Activated CD4-positive, alpha-beta memory T cell treated with anti-CD3 and anti-CD28 coated beads, Interleukin-2, amount 10 ng/mL, durations not matched to agents 7 days and 5 days (primary cell): ENCODE measurements around the gene NDE1. TPM values are rescaled to one million over a fixed set of nuclear protein-coding genes. Genes with fewer than 3 reads are reported as not detected.
"Not testable (repeated sequence)": the region's sequence is repeated elsewhere in the genome, so short reads cannot be mapped to it uniquely, and the experiment has no call there.

Source experiments
- CTCF ChIA-PET: fragments of 350-600 bp; sonication (Branson Sonifier 250); formaldehyde crosslinking; loops from one replicate; lab custom pipeline; 2021; ENCODE audit warnings: antibody characterized with exemption, inconsistent platforms; lab: Charles Lee
- POLR2A ChIA-PET: fragments of 350-600 bp; sonication (Branson Sonifier 250); formaldehyde crosslinking; loops from one replicate; lab custom pipeline; 2021; ENCODE audit warnings: antibody characterized with exemption; lab: Charles Lee
- DNase-seq: peaks from one replicate; pipeline ENCODE4 v3.0.0-alpha.2; 2020
- H3K27ac Mint-ChIP-seq: one replicate; pipeline ENCODE4 v1.8.0; 2021; ENCODE audit warnings: mild to moderate bottlenecking, mixed read lengths
- H3K27me3 Mint-ChIP-seq: one replicate; pipeline ENCODE4 v1.8.0; 2021; ENCODE audit warnings: mixed read lengths
- H3K36me3 Mint-ChIP-seq: one replicate; pipeline ENCODE4 v1.8.0; 2021; ENCODE audit warnings: low read depth, mixed read lengths
- H3K4me1 Mint-ChIP-seq: one replicate; pipeline ENCODE4 v1.8.0; 2021; ENCODE audit warnings: mixed read lengths
- H3K4me3 Mint-ChIP-seq: one replicate; pipeline ENCODE4 v1.8.0; 2021; ENCODE audit warnings: mild to moderate bottlenecking, mixed read lengths
- H3K9me3 Mint-ChIP-seq: one replicate; pipeline ENCODE4 v1.8.0; 2021; ENCODE audit warnings: mixed read lengths
- total RNA-seq, 2 experiments: library from RNA; stranded (reverse); gene quantifications; one replicate each; pipeline ENCODE4 v1.2.3, GENCODE V29; 2021

The NDE1 gene
- total RNA-seq, 2 experiments from 2014 or later = 115 to 133 TPM

GRCh38 chr16:15635926-15636325 is 14.1 kb upstream of the NDE1 start:
- H3K4me1 Mint-ChIP-seq = peaks cover 55% of the 10 kb centered on the region
- H3K36me3 Mint-ChIP-seq = peaks cover 81% of the 10 kb centered on the region
- no peaks in the 10 kb centered on the region for H3K9me3 Mint-ChIP-seq
- H3K27ac Mint-ChIP-seq = peak overlapping the region; percentile 84
- H3K4me3 Mint-ChIP-seq = no peak overlapping the region
- ChIA-PET POLR2A (interaction anchor here (1.3 to 2.1 kb wide), 2 partner anchors 8 to 45 kb away, joined by 3 to 7 read pairs; partner anchors contain the start of gene MARF1), CTCF (interaction anchor here (0.7 kb wide), 1 partner anchor 21 kb away, joined by 3 read pairs; no protein-coding TSS in a partner anchor)
- DNase-seq = no peak
- H3K27me3 Mint-ChIP-seq = no peaks in the 10 kb centered on the region

- POLR2A ChIA-PET = interaction anchor here (1.3 kb wide), 1 partner anchor 46 kb away, joined by 3 read pairs; no protein-coding TSS in a partner anchor
- no peak overlapping the region for H3K4me3 Mint-ChIP-seq
- no peak for DNase-seq
- peaks cover 83% of the 10 kb centered on the region for H3K36me3 Mint-ChIP-seq
- H3K27ac Mint-ChIP-seq = peak overlapping the region; percentile 84
- H3K27me3 Mint-ChIP-seq = no peaks in the 10 kb centered on the region
- no peaks in the 10 kb centered on the region for H3K9me3 Mint-ChIP-seq
- H3K4me1 Mint-ChIP-seq = peaks cover 59% of the 10 kb centered on the region
- CTCF ChIA-PET = interaction anchor here (0.7 kb wide), 1 partner anchor 22 kb away, joined by 3 read pairs; no protein-coding TSS in a partner anchor
Observed at GRCh38 chr16:15636392-15636873, 13.6 kb upstream of the NDE1 start.

GRCh38 chr16:15639061-15639568 is 10.9 kb upstream of the NDE1 start:
- H3K9me3 Mint-ChIP-seq = no peaks in the 10 kb centered on the region
- peaks cover 62% of the 10 kb centered on the region for H3K36me3 Mint-ChIP-seq
- ChIA-PET POLR2A (interaction anchor here (1.2 kb wide), 1 partner anchor 48 kb away, joined by 4 read pairs; no protein-coding TSS in a partner anchor), CTCF (no interaction called here)
- H3K27me3 Mint-ChIP-seq = no peaks in the 10 kb centered on the region
- H3K4me1 Mint-ChIP-seq = peaks cover 71% of the 10 kb centered on the region
- H3K27ac Mint-ChIP-seq = peak overlapping the region; percentile 83
- DNase-seq = no peak
- H3K4me3 Mint-ChIP-seq = peak overlapping the region; percentile 39

- DNase-seq = no peak
- H3K9me3 Mint-ChIP-seq = no peaks in the 10 kb centered on the region
- H3K27ac Mint-ChIP-seq = peak overlapping the region; percentile 93
- H3K36me3 Mint-ChIP-seq = peaks cover 46% of the 10 kb centered on the region
- ChIA-PET CTCF (interaction anchor here (0.6 to 1.1 kb wide), 2 partner anchors 213 to 238 kb away, joined by 3 to 4 read pairs; no protein-coding TSS in a partner anchor), POLR2A (interaction anchor here (0.7 to 5.2 kb wide), 4 partner anchors 8 to 32 kb away, joined by 3 to 50 read pairs (median 28); partner anchors contain the start of gene NDE1)
- H3K4me1 Mint-ChIP-seq = peaks cover 68% of the 10 kb centered on the region
- no peaks in the 10 kb centered on the region for H3K27me3 Mint-ChIP-seq
- peak overlapping the region; percentile 86 for H3K4me3 Mint-ChIP-seq
Observed at GRCh38 chr16:15640966-15641365, 9.1 kb upstream of the NDE1 start.

GRCh38 chr16:15641753-15642556 is 8.1 kb upstream of the NDE1 start:
- CTCF ChIA-PET = interaction anchor here (0.6 to 2.0 kb wide), 14 partner anchors 9 to 486 kb away, joined by 3 to 12 read pairs (median 4); no protein-coding TSS in a partner anchor
- POLR2A ChIA-PET = interaction anchor here (0.7 to 5.2 kb wide), 18 partner anchors 9 to 82 kb away, joined by 3 to 50 read pairs (median 8); partner anchors contain the start of gene NDE1
- Mint-ChIP-seq H3K36me3 (peaks cover 36% of the 10 kb centered on the region), H3K27ac (peak overlapping the region; percentile 93), H3K9me3 (no peaks in the 10 kb centered on the region), H3K4me3 (peak overlapping the region; percentile 86), H3K27me3 (no peaks in the 10 kb centered on the region), H3K4me1 (peaks cover 58% of the 10 kb centered on the region)
- DNase-seq = no peak

GRCh38 chr16:15642557-15643047 is 7.4 kb upstream of the NDE1 start:
- Mint-ChIP-seq H3K27ac (peak overlapping the region; percentile 93), H3K4me1 (peaks cover 52% of the 10 kb centered on the region), H3K4me3 (peak overlapping the region; percentile 86), H3K36me3 (peaks cover 29% of the 10 kb centered on the region), H3K9me3 (no peaks in the 10 kb centered on the region), H3K27me3 (no peaks in the 10 kb centered on the region)
- CTCF ChIA-PET = interaction anchor here (0.6 to 2.0 kb wide), 17 partner anchors 9 to 485 kb away, joined by 3 to 12 read pairs (median 5); no protein-coding TSS in a partner anchor
- peak; percentile 86 for DNase-seq
- POLR2A ChIA-PET = interaction anchor here (0.6 to 5.2 kb wide), 24 partner anchors 8 to 133 kb away, joined by 3 to 50 read pairs (median 6); partner anchors contain the start of gene NDE1

GRCh38 chr16:15643048-15643945 is 6.7 kb upstream of the NDE1 start, which contains the start of gene MARF1:
TSS of gene MARF1 (minus strand) at chr16:15643154. CDS start at chr16:15639233, 3,921 bp downstream.
- Mint-ChIP-seq H3K9me3 (no peaks in the 10 kb centered on the region), H3K36me3 (peaks cover 22% of the 10 kb centered on the region), H3K27me3 (no peaks in the 10 kb centered on the region), H3K27ac (peak within 1 kb of the TSS; percentile 93), H3K4me3 (peak within 1 kb of the TSS; percentile 86), H3K4me1 (peaks cover 50% of the 10 kb centered on the region)
- CTCF ChIA-PET = interaction anchor here (0.7 to 2.0 kb wide), 14 partner anchors 8 to 219 kb away, joined by 3 to 12 read pairs (median 6); no protein-coding TSS in a partner anchor
- POLR2A ChIA-PET = interaction anchor here (0.6 to 5.2 kb wide), 25 partner anchors 8 to 134 kb away, joined by 3 to 50 read pairs (median 5); partner anchors contain the start of gene NDE1
- DNase-seq = peak; percentile 99

- ChIA-PET POLR2A (interaction anchor here (0.6 to 5.2 kb wide), 16 partner anchors 8 to 125 kb away, joined by 3 to 50 read pairs (median 8); partner anchors contain the start of gene NDE1), CTCF (interaction anchor here (0.7 to 2.0 kb wide), 6 partner anchors 13 to 216 kb away, joined by 3 to 10 read pairs (median 6); no protein-coding TSS in a partner anchor)
- DNase-seq = no peak
- Mint-ChIP-seq H3K27ac (peak overlapping the region; percentile 93), H3K36me3 (peaks cover 16% of the 10 kb centered on the region), H3K27me3 (no peaks in the 10 kb centered on the region), H3K9me3 (no peaks in the 10 kb centered on the region), H3K4me3 (peak overlapping the region; percentile 86), H3K4me1 (peaks cover 44% of the 10 kb centered on the region)
Observed at GRCh38 chr16:15643946-15644250, 6.1 kb upstream of the NDE1 start.

- no peak for DNase-seq
- Mint-ChIP-seq H3K27ac (peak overlapping the region; percentile 93), H3K9me3 (no peaks in the 10 kb centered on the region), H3K4me1 (peaks cover 41% of the 10 kb centered on the region), H3K27me3 (no peaks in the 10 kb centered on the region), H3K36me3 (peaks cover 13% of the 10 kb centered on the region), H3K4me3 (peak overlapping the region; percentile 86)
- POLR2A ChIA-PET = interaction anchor here (1.1 to 5.2 kb wide), 9 partner anchors 7 to 126 kb away, joined by 3 to 50 read pairs (median 17); partner anchors contain the start of gene NDE1
- CTCF ChIA-PET = interaction anchor here (0.6 to 2.0 kb wide), 5 partner anchors 14 to 217 kb away, joined by 3 to 10 read pairs (median 5); no protein-coding TSS in a partner anchor
Observed at GRCh38 chr16:15644267-15644961, 5.6 kb upstream of the NDE1 start.

- H3K27ac Mint-ChIP-seq, H3K4me3 Mint-ChIP-seq, H3K27me3 Mint-ChIP-seq, H3K36me3 Mint-ChIP-seq, H3K9me3 Mint-ChIP-seq: not testable (repeated sequence)
- peak; percentile 27 for DNase-seq
- peaks cover 40% of the 10 kb centered on the region for H3K4me1 Mint-ChIP-seq
- ChIA-PET CTCF (interaction anchor here (0.6 kb wide), 1 partner anchor 187 kb away, joined by 3 read pairs; no protein-coding TSS in a partner anchor), POLR2A (interaction anchor here (2.2 to 5.2 kb wide), 3 partner anchors 7 to 55 kb away, joined by 6 to 50 read pairs (median 39); partner anchors contain the start of gene NDE1)
Observed at GRCh38 chr16:15644962-15645465, 5.0 kb upstream of the NDE1 start.
